GM21515 (cell line): ENCODE measurements around the gene HOPX.
"Not testable (repeated sequence)": the region's sequence is repeated elsewhere in the genome, so short reads cannot be mapped to it uniquely, and the experiment has no call there.

Experiments
- ATAC-seq: cut with Tn5 transposase; IDR thresholded peaks from one replicate; pipeline ENCODE4 v1.9.1; 2021; ENCODE audit not compliant: unreplicated experiment

HOPX gene

GRCh38 chr4:56630876-56631666 lies 50.0 kb downstream of the HOPX start:
- no peak for ATAC-seq

- no peak for ATAC-seq
Measured at GRCh38 chr4:56628592-56628991, 52.5 kb downstream of the HOPX start.

GRCh38 chr4:56627985-56628384 lies 53.1 kb downstream of the HOPX start:
- ATAC-seq = no peak

GRCh38 chr4:56627375-56627774 lies 53.7 kb downstream of the HOPX start:
- no peak for ATAC-seq

GRCh38 chr4:56626963-56627362 lies 54.1 kb downstream of the HOPX start:
- ATAC-seq = no peak

- no peak for ATAC-seq
Measured at GRCh38 chr4:56626420-56626819, 54.7 kb downstream of the HOPX start.

- no peak for ATAC-seq
Measured at GRCh38 chr4:56622176-56622575, 58.9 kb downstream of the HOPX start.

- ATAC-seq = no peak
Measured at GRCh38 chr4:56619816-56620215, 61.3 kb downstream of the HOPX start.

- no peak for ATAC-seq
Measured at GRCh38 chr4:56619160-56619559, 61.9 kb downstream of the HOPX start.

GRCh38 chr4:56618734-56619133 lies 62.4 kb downstream of the HOPX start:
- no peak for ATAC-seq

- no peak for ATAC-seq
Measured at GRCh38 chr4:56613101-56613862, 67.8 kb downstream of the HOPX start.

- ATAC-seq = no peak
Measured at GRCh38 chr4:56612282-56612681, 68.8 kb downstream of the HOPX start.

- no peak for ATAC-seq
Measured at GRCh38 chr4:56611501-56611900, 69.6 kb downstream of the HOPX start.

- not testable (repeated sequence) for ATAC-seq
Measured at GRCh38 chr4:56610170-56610569, 70.9 kb downstream of the HOPX start.

GRCh38 chr4:56607926-56608325 lies 73.2 kb downstream of the HOPX start:
- ATAC-seq = no peak

- no peak for ATAC-seq
Measured at GRCh38 chr4:56606385-56606784, 74.7 kb downstream of the HOPX start.

GRCh38 chr4:56605464-56605863 lies 75.6 kb downstream of the HOPX start:
- not testable (repeated sequence) for ATAC-seq

GRCh38 chr4:56603297-56603696 lies 77.8 kb downstream of the HOPX start:
- ATAC-seq = no peak
